HepG2 (cell line): ENCODE data around the gene ANKRD39. TPM values are rescaled to one million over a fixed set of nuclear protein-coding genes. Genes with fewer than 3 reads are reported as not detected.

Experiments
- ASH2L ChIP-seq: fragments of 300-600, 200-600 bp; sonication (generic); IDR thresholded peaks from 2 replicates; pipeline ENCODE4 v1.7.0; 2017; ENCODE audit warnings: low read depth, mild to moderate bottlenecking, moderate library complexity, mixed read lengths, low read length; ENCODE audit not compliant: insufficient read length
- BRD4 ChIP-seq: sonication (generic); formaldehyde crosslinking; IDR thresholded peaks from 2 replicates; pipeline ENCODE4 v1.4.0; 2020; ENCODE audit warnings: missing genetic modification reagents
- CREM ChIP-seq, 2 experiments: sonication (generic) in 1 of 2; formaldehyde crosslinking in 1 of 2; IDR thresholded peaks; 2 replicates each; pipeline versions ENCODE4 v1.4.0 to v1.6.1; 2016 to 2020; ENCODE audit warnings: antibody characterized with exemption in 1 of 2, mild to moderate bottlenecking in 1 of 2, missing genetic modification reagents in 1 of 2
- HNF4G ChIP-seq, 2 experiments: sonication (generic) in 1 of 2; formaldehyde crosslinking in 1 of 2; IDR thresholded peaks; 2 replicates each; pipeline versions ENCODE4 v1.4.0 to v1.6.1; 2011 to 2020; ENCODE audit warnings: borderline replicate concordance in 2 of 2, low read depth in 2 of 2, mild to moderate bottlenecking in 2 of 2, low read length in 1 of 2, missing genetic modification reagents in 1 of 2, moderate library complexity in 1 of 2
- NFRKB ChIP-seq: fragments of 450-650 bp; IDR thresholded peaks from 2 replicates; pipeline ENCODE4 v1.6.1; 2017
- PRMT3 ChIP-seq: sonication (generic); formaldehyde crosslinking; IDR thresholded peaks from 2 replicates; pipeline ENCODE4 v1.8.1; 2022; ENCODE audit warnings: low read depth, mild to moderate bottlenecking, moderate library complexity, missing genetic modification reagents, borderline replicate concordance
- RFX1 ChIP-seq: fragments of 450-650 bp; IDR thresholded peaks from 2 replicates; pipeline ENCODE4 v1.6.1; 2017
- TOE1 ChIP-seq: sonication (generic); formaldehyde crosslinking; IDR thresholded peaks from 2 replicates; pipeline ENCODE4 v1.4.0; 2020; ENCODE audit warnings: mild to moderate bottlenecking, missing genetic modification reagents
- ZBTB20 ChIP-seq: sonication (generic); formaldehyde crosslinking; IDR thresholded peaks from 2 replicates; pipeline ENCODE4 v1.8.1; 2023; ENCODE audit warnings: missing genetic modification reagents, low read depth, mild to moderate bottlenecking, borderline replicate concordance
- ZNF235 ChIP-seq: sonication (generic); formaldehyde crosslinking; IDR thresholded peaks from 2 replicates; pipeline ENCODE4 v1.8.1; 2023; ENCODE audit warnings: mild to moderate bottlenecking, missing genetic modification reagents, borderline replicate concordance
- ZNF616 ChIP-seq: sonication (generic); formaldehyde crosslinking; IDR thresholded peaks from 2 replicates; pipeline ENCODE4 v1.5.0; 2020; ENCODE audit warnings: low read depth, mild to moderate bottlenecking, missing genetic modification reagents
- ZNF709 ChIP-seq: sonication (generic); formaldehyde crosslinking; IDR thresholded peaks from 2 replicates; pipeline ENCODE4 v1.5.0; 2020; ENCODE audit warnings: mild to moderate bottlenecking, missing genetic modification reagents
- ZUFSP ChIP-seq: sonication (generic); formaldehyde crosslinking; IDR thresholded peaks from 2 replicates; pipeline ENCODE4 v1.9.0; 2021; ENCODE audit warnings: missing genetic modification reagents, mild to moderate bottlenecking, borderline replicate concordance
- polyA plus RNA-seq, 8 experiments: library from polyadenylated mRNA; depleted of rRNA in 3 of 8; stranded (reverse) in 7 of 8; unstranded in 1 of 8; fragments of >200 nt; fragmentation: Illumina TruSeq in 4 of 8; extraction: Trizol in 4 of 8; gene quantifications; 2 replicates each; pipeline versions ENCODE4 v1.2.1 to v1.2.3, GENCODE V29; 2011 to 2016; ENCODE audit warnings: low read depth in 4 of 8, missing spikeins in 1 of 8, mixed read lengths in 1 of 8; ENCODE audit not compliant: insufficient read depth in 1 of 8
- total RNA-seq, 5 experiments: library from RNA; depleted of rRNA; stranded (reverse); fragments of >200 nt; fragmentation: Illumina TruSeq; extraction: Trizol; gene quantifications; 2 replicates each; pipeline ENCODE4 v1.2.3, GENCODE V29; 2016; ENCODE audit warnings: low read depth in 1 of 5
- TF ChIP-seq, protein P1 (sequence below): sonication (generic); formaldehyde crosslinking; IDR thresholded peaks from 2 replicates; pipeline ENCODE4 v1.5.1; 2020; ENCODE audit warnings: missing genetic modification reagents, mild to moderate bottlenecking, borderline replicate concordance
- TF ChIP-seq, protein P2 (sequence below): sonication (generic); formaldehyde crosslinking; IDR thresholded peaks from 2 replicates; pipeline ENCODE4 v1.5.1; 2020; ENCODE audit warnings: mild to moderate bottlenecking, missing genetic modification reagents, moderate library complexity
- TF ChIP-seq, protein P3 (sequence below): sonication (generic); formaldehyde crosslinking; IDR thresholded peaks from 2 replicates; pipeline ENCODE4 v1.8.0; 2022; ENCODE audit warnings: mild to moderate bottlenecking, missing genetic modification reagents
- TF ChIP-seq, protein P4 (sequence below): sonication (generic); formaldehyde crosslinking; IDR thresholded peaks from 2 replicates; pipeline ENCODE4 v1.8.1; 2023; ENCODE audit warnings: mild to moderate bottlenecking, missing genetic modification reagents

Gene ANKRD39
- total and polyA plus RNA-seq, 2 of the 13 experiments (the other 11 are each of a cell fraction or from before 2014, with no cell fraction given), result 23.2 to 24.8 TPM

GRCh38 chr2:96839293-96839874, 18.4 kb downstream of the ANKRD39 start (continued):
- TF ChIP-seq ZNF709 (CRISPR knock-in tag) (no peak), ZBTB20 (CRISPR knock-in tag) (no peak), CREM (IDR thresholded peaks at IDR 0.05) (no peak), CREM (CRISPR knock-in tag; IDR thresholded peaks at IDR 0.05) (no peak), ASH2L (no peak), HNF4G (IDR thresholded peaks at IDR 0.05; ENCODE audit: borderline replicate concordance, low read depth, low read length) (no peak), HNF4G (CRISPR knock-in tag; IDR thresholded peaks at IDR 0.05; ENCODE audit: borderline replicate concordance, low read depth) (no peak), ZNF235 (CRISPR knock-in tag) (no peak), NFRKB (no peak), RFX1 (no peak), ZNF616 (CRISPR knock-in tag) (no peak), TOE1 (CRISPR knock-in tag) (no peak), PRMT3 (CRISPR knock-in tag) (no peak), ZUFSP (CRISPR knock-in tag) (no peak), BRD4 (no peak)
- TF ChIP-seq, protein P1, sequence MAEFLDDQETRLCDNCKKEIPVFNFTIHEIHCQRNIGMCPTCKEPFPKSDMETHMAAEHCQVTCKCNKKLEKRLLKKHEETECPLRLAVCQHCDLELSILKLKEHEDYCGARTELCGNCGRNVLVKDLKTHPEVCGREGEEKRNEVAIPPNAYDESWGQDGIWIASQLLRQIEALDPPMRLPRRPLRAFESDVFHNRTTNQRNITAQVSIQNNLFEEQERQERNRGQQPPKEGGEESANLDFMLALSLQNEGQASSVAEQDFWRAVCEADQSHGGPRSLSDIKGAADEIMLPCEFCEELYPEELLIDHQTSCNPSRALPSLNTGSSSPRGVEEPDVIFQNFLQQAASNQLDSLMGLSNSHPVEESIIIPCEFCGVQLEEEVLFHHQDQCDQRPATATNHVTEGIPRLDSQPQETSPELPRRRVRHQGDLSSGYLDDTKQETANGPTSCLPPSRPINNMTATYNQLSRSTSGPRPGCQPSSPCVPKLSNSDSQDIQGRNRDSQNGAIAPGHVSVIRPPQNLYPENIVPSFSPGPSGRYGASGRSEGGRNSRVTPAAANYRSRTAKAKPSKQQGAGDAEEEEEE (CRISPR knock-in tag), result no peak
- TF ChIP-seq, protein P2, sequence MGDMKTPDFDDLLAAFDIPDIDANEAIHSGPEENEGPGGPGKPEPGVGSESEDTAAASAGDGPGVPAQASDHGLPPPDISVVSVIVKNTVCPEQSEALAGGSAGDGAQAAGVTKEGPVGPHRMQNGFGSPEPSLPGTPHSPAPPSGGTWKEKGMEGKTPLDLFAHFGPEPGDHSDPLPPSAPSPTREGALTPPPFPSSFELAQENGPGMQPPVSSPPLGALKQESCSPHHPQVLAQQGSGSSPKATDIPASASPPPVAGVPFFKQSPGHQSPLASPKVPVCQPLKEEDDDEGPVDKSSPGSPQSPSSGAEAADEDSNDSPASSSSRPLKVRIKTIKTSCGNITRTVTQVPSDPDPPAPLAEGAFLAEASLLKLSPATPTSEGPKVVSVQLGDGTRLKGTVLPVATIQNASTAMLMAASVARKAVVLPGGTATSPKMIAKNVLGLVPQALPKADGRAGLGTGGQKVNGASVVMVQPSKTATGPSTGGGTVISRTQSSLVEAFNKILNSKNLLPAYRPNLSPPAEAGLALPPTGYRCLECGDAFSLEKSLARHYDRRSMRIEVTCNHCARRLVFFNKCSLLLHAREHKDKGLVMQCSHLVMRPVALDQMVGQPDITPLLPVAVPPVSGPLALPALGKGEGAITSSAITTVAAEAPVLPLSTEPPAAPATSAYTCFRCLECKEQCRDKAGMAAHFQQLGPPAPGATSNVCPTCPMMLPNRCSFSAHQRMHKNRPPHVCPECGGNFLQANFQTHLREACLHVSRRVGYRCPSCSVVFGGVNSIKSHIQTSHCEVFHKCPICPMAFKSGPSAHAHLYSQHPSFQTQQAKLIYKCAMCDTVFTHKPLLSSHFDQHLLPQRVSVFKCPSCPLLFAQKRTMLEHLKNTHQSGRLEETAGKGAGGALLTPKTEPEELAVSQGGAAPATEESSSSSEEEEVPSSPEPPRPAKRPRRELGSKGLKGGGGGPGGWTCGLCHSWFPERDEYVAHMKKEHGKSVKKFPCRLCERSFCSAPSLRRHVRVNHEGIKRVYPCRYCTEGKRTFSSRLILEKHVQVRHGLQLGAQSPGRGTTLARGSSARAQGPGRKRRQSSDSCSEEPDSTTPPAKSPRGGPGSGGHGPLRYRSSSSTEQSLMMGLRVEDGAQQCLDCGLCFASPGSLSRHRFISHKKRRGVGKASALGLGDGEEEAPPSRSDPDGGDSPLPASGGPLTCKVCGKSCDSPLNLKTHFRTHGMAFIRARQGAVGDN (CRISPR knock-in tag), result 0 out of 2 replicates have a peak, but pooled peaks have one; percentile 18
- TF ChIP-seq, protein P3, sequence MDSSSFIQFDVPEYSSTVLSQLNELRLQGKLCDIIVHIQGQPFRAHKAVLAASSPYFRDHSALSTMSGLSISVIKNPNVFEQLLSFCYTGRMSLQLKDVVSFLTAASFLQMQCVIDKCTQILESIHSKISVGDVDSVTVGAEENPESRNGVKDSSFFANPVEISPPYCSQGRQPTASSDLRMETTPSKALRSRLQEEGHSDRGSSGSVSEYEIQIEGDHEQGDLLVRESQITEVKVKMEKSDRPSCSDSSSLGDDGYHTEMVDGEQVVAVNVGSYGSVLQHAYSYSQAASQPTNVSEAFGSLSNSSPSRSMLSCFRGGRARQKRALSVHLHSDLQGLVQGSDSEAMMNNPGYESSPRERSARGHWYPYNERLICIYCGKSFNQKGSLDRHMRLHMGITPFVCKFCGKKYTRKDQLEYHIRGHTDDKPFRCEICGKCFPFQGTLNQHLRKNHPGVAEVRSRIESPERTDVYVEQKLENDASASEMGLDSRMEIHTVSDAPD (CRISPR knock-in tag), result no peak
- TF ChIP-seq, protein P4, sequence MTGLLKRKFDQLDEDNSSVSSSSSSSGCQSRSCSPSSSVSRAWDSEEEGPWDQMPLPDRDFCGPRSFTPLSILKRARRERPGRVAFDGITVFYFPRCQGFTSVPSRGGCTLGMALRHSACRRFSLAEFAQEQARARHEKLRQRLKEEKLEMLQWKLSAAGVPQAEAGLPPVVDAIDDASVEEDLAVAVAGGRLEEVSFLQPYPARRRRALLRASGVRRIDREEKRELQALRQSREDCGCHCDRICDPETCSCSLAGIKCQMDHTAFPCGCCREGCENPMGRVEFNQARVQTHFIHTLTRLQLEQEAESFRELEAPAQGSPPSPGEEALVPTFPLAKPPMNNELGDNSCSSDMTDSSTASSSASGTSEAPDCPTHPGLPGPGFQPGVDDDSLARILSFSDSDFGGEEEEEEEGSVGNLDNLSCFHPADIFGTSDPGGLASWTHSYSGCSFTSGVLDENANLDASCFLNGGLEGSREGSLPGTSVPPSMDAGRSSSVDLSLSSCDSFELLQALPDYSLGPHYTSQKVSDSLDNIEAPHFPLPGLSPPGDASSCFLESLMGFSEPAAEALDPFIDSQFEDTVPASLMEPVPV (CRISPR knock-in tag), result 0 out of 2 replicates have a peak, but pooled peaks have one; percentile 39
